ENCODE measurements around the gene RNU6-1.
A peak's percentile ranks its signal among the peaks of the same experiment; 100 is the strongest.

Gene RNU6-1

GRCh38 chr15:67883234-67883773 is 43.5 kb upstream of the RNU6-1 start:
- no peak for TF ChIP-seq CTCF (conservative IDR thresholded peaks at IDR 0.05; ENCODE audit: low read depth)
- ChIA-PET CTCF (interaction anchor here (0.6 kb wide), 1 partner anchor 83 kb away, joined by 3 read pairs; no protein-coding TSS in a partner anchor), POLR2A (ENCODE audit: low non-redundant PET) (interaction anchor here (0.5 kb wide), 1 partner anchor 20 kb away, joined by 3 read pairs; no protein-coding TSS in a partner anchor)
- peak overlapping the region; percentile 92 for H3K27ac ChIP-seq
- no peak for DNase-seq (ENCODE audit: low spot score)

- H3K27ac ChIP-seq = peak overlapping the region; percentile 92
- no peak for TF ChIP-seq CTCF (conservative IDR thresholded peaks at IDR 0.05; ENCODE audit: low read depth)
- DNase-seq (ENCODE audit: low spot score) = no peak
- POLR2A ChIA-PET (ENCODE audit: low non-redundant PET) = interaction anchor here (0.5 kb wide), 1 partner anchor 21 kb away, joined by 3 read pairs; no protein-coding TSS in a partner anchor
- CTCF ChIA-PET = interaction anchor here (0.6 kb wide), 1 partner anchor 82 kb away, joined by 3 read pairs; no protein-coding TSS in a partner anchor
Observed at GRCh38 chr15:67882487-67883233, 42.8 kb upstream of the RNU6-1 start.

GRCh38 chr15:67880651-67881182 is 40.9 kb upstream of the RNU6-1 start:
- ChIA-PET CTCF (interaction anchor here (0.7 kb wide), 1 partner anchor 309 kb away, joined by 5 read pairs; no protein-coding TSS in a partner anchor), POLR2A (ENCODE audit: low non-redundant PET) (no interaction called here)
- TF ChIP-seq CTCF (conservative IDR thresholded peaks at IDR 0.05; ENCODE audit: low read depth) = no peak
- peak overlapping the region; percentile 52; the same call in 1 of the 2 replicates for H3K27ac ChIP-seq
- peak; percentile 36 for DNase-seq (ENCODE audit: low spot score)

GRCh38 chr15:67879440-67880129 is 39.7 kb upstream of the RNU6-1 start:
- CTCF ChIA-PET = interaction anchor here (0.7 kb wide), 1 partner anchor 308 kb away, joined by 5 read pairs; no protein-coding TSS in a partner anchor
- no peak for DNase-seq (ENCODE audit: low spot score)
- H3K27ac ChIP-seq = peak overlapping the region; percentile 52; the same call in 1 of the 2 replicates
- POLR2A ChIA-PET (ENCODE audit: low non-redundant PET) = no interaction called here
- no peak for TF ChIP-seq CTCF (conservative IDR thresholded peaks at IDR 0.05; ENCODE audit: low read depth)

- H3K27ac ChIP-seq = no peak overlapping the region
- POLR2A ChIA-PET (ENCODE audit: low non-redundant PET) = no interaction called here
- DNase-seq (ENCODE audit: low spot score) = no peak
- CTCF ChIA-PET = no interaction called here
- TF ChIP-seq CTCF (conservative IDR thresholded peaks at IDR 0.05; ENCODE audit: low read depth) = no peak
Observed at GRCh38 chr15:67878712-67879206, 38.9 kb upstream of the RNU6-1 start.

- ChIA-PET POLR2A (ENCODE audit: low non-redundant PET) (no interaction called here), CTCF (interaction anchor here (0.6 kb wide), 3 partner anchors 12 to 367 kb away, joined by 3 to 5 read pairs (median 5); no protein-coding TSS in a partner anchor)
- H3K27ac ChIP-seq = no peak overlapping the region
- no peak for DNase-seq (ENCODE audit: low spot score)
- no peak for TF ChIP-seq CTCF (conservative IDR thresholded peaks at IDR 0.05; ENCODE audit: low read depth)
Observed at GRCh38 chr15:67873777-67874176, 33.9 kb upstream of the RNU6-1 start.

Measured in RWPE1 (cell line).